Middle frontal gyrus (tissue), 1 donor: ENCODE results near the gene ACADM.
"Not testable (repeated sequence)": the region's sequence is repeated elsewhere in the genome, so short reads cannot be mapped to it uniquely, and the experiment has no call there.

Experiments used
- DNase-seq: peaks from one replicate; pipeline ENCODE4 v3.0.0-alpha.2; 2015; ENCODE audit warnings: low spot score; ENCODE audit errors: extremely low spot score

ACADM gene

GRCh38 chr1:75724472-75725022, at the start of gene ACADM:
TSS of gene ACADM (plus strand) at chr1:75724709. CDS start at chr1:75724788, 79 bp downstream.
- DNase-seq: peak; percentile 83

GRCh38 chr1:75677443-75677842, 47.1 kb upstream of the ACADM start:
- no peak for DNase-seq

- DNase-seq: not testable (repeated sequence)
These were observed 46.5 kb upstream of the ACADM start for GRCh38 chr1:75677964-75678363.

GRCh38 chr1:75690547-75690946, 34.0 kb upstream of the ACADM start:
- DNase-seq: no peak

- no peak for DNase-seq
These were observed 31.0 kb upstream of the ACADM start for GRCh38 chr1:75693551-75693950.

- DNase-seq: no peak
These were observed 28.5 kb upstream of the ACADM start for GRCh38 chr1:75696000-75696399.

GRCh38 chr1:75707191-75707590, 17.3 kb upstream of the ACADM start:
- no peak for DNase-seq

- no peak for DNase-seq
These were observed 15.6 kb upstream of the ACADM start for GRCh38 chr1:75708910-75709309.

- no peak for DNase-seq
These were observed 13.7 kb upstream of the ACADM start for GRCh38 chr1:75710832-75711231.

- DNase-seq: no peak
These were observed 12.7 kb upstream of the ACADM start for GRCh38 chr1:75711846-75712245.

- DNase-seq: no peak
These were observed 12.2 kb upstream of the ACADM start for GRCh38 chr1:75712306-75712705.

GRCh38 chr1:75719810-75720209, 4.7 kb upstream of the ACADM start:
- no peak for DNase-seq

GRCh38 chr1:75720325-75720724, 4.2 kb upstream of the ACADM start:
- DNase-seq: no peak

- DNase-seq: no peak
These were observed 3.7 kb upstream of the ACADM start for GRCh38 chr1:75720820-75721219.

GRCh38 chr1:75722246-75722645, 2.3 kb upstream of the ACADM start:
- not testable (repeated sequence) for DNase-seq

GRCh38 chr1:75722966-75723365, 1.5 kb upstream of the ACADM start:
- DNase-seq: no peak

GRCh38 chr1:75723989-75724471, 479 bp upstream of the ACADM start:
- peak; percentile 36 for DNase-seq

- DNase-seq: peak; percentile 16
These were observed 757 bp downstream of the ACADM start for GRCh38 chr1:75725266-75725665.

- no peak for DNase-seq
These were observed 1.4 kb downstream of the ACADM start for GRCh38 chr1:75725861-75726361.

GRCh38 chr1:75727571-75727970, 3.1 kb downstream of the ACADM start:
- DNase-seq: no peak

GRCh38 chr1:75730432-75730831, 5.9 kb downstream of the ACADM start:
- DNase-seq: no peak

GRCh38 chr1:75731881-75732280, 7.4 kb downstream of the ACADM start:
- no peak for DNase-seq

GRCh38 chr1:75732703-75733102, 8.2 kb downstream of the ACADM start:
- DNase-seq: no peak

- no peak for DNase-seq
These were observed 9.2 kb downstream of the ACADM start for GRCh38 chr1:75733661-75734060.
